ENCODE measurements around the gene MARK3. TPM values are rescaled to one million over a fixed set of nuclear protein-coding genes. Genes with fewer than 3 reads are reported as not detected.

MARK3 gene
- polyA plus RNA-seq, 1 experiment: 109 TPM

- no peak overlapping the region for H3K4me3 ChIP-seq (ENCODE audit: low read depth, low read length)
- CTCF ChIA-PET: interaction anchor here (0.6 to 5.2 kb wide), 2 partner anchors 9 to 22 kb away, joined by 3 to 29 read pairs; no protein-coding TSS in a partner anchor
- peaks cover 9% of the 10 kb centered on the region for H3K9me3 ChIP-seq (ENCODE audit: control insufficient read depth, insufficient read depth, low read length)
- no peak for DNase-seq (ENCODE audit: low read depth, low spot score)
- H3K27me3 ChIP-seq (ENCODE audit: control insufficient read depth, insufficient read depth, low read length): peaks cover 13% of the 10 kb centered on the region
- H3K27ac ChIP-seq (ENCODE audit: low read depth, low read length): no peak overlapping the region
- TF ChIP-seq, protein P1, sequence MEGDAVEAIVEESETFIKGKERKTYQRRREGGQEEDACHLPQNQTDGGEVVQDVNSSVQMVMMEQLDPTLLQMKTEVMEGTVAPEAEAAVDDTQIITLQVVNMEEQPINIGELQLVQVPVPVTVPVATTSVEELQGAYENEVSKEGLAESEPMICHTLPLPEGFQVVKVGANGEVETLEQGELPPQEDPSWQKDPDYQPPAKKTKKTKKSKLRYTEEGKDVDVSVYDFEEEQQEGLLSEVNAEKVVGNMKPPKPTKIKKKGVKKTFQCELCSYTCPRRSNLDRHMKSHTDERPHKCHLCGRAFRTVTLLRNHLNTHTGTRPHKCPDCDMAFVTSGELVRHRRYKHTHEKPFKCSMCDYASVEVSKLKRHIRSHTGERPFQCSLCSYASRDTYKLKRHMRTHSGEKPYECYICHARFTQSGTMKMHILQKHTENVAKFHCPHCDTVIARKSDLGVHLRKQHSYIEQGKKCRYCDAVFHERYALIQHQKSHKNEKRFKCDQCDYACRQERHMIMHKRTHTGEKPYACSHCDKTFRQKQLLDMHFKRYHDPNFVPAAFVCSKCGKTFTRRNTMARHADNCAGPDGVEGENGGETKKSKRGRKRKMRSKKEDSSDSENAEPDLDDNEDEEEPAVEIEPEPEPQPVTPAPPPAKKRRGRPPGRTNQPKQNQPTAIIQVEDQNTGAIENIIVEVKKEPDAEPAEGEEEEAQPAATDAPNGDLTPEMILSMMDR (IDR thresholded peaks at IDR 0.05; ENCODE audit: low read depth, low read length): no peak
- POLR2A ChIA-PET: interaction anchor here (0.7 to 2.9 kb wide), 3 partner anchors 11 to 401 kb away, joined by 3 to 18 read pairs (median 3); no protein-coding TSS in a partner anchor
These were observed 142.4 kb downstream of the MARK3 start for GRCh38 chr14:103527408-103528145.

DNA sequence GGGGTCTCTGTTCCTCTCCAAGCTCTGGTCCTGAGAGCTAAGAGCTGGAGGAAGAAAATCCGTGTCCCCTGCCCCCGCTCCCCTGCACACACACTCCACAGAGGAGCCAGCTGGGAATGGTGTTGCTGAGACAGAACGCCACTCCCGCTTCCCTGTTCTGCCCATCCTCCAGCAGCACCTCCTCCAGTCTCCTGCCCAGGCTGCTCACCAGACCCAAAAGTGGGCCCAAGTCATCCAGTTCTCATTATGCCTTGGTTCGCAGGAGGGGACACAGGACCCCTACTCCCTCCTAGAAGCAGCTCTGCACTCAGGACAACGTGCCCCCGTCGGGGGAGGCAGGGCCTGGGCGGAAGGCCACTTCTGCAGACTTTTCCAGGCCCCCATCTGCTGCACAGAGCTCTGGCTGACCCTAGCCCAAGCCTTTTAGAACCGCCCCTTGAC lies 143.0 kb downstream of the MARK3 start:
- peaks cover 9% of the 10 kb centered on the region for H3K9me3 ChIP-seq (ENCODE audit: control insufficient read depth, insufficient read depth, low read length)
- peaks cover 9% of the 10 kb centered on the region for H3K27me3 ChIP-seq (ENCODE audit: control insufficient read depth, insufficient read depth, low read length)
- POLR2A ChIA-PET: interaction anchor here (0.6 to 2.9 kb wide), 8 partner anchors 7 to 401 kb away, joined by 3 to 18 read pairs (median 3); partner anchors contain the start of gene BAG5
- TF ChIP-seq, protein P1 (IDR thresholded peaks at IDR 0.05; ENCODE audit: low read depth, low read length): no peak
- CTCF ChIA-PET: interaction anchor here (5.2 kb wide), 1 partner anchor 10 kb away, joined by 29 read pairs; no protein-coding TSS in a partner anchor
- no peak overlapping the region for H3K27ac ChIP-seq (ENCODE audit: low read depth, low read length)
- H3K4me3 ChIP-seq (ENCODE audit: low read depth, low read length): peak overlapping the region; percentile 51
- DNase-seq (ENCODE audit: low read depth, low spot score): no peak

GRCh38 chr14:103528587-103529382 lies 143.6 kb downstream of the MARK3 start, which contains the start of gene TRMT61A:
TSS of gene TRMT61A (plus strand) at chr14:103529196. CDS start at chr14:103529979, 783 bp downstream.
- H3K27me3 ChIP-seq (ENCODE audit: control insufficient read depth, insufficient read depth, low read length): peaks cover 2% of the 10 kb centered on the region
- ChIA-PET POLR2A (interaction anchor here (0.6 to 2.9 kb wide), 7 partner anchors 8 to 402 kb away, joined by 3 to 18 read pairs (median 3); partner anchors contain the start of gene BAG5), CTCF (interaction anchor here (5.2 kb wide), 1 partner anchor 11 kb away, joined by 29 read pairs; no protein-coding TSS in a partner anchor)
- TF ChIP-seq, protein P1 (IDR thresholded peaks at IDR 0.05; ENCODE audit: low read depth, low read length): no peak
- peak within 1 kb of the TSS; percentile 95 for H3K4me3 ChIP-seq (ENCODE audit: low read depth, low read length)
- H3K27ac ChIP-seq (ENCODE audit: low read depth, low read length): peak within 1 kb of the TSS; percentile 82
- peak; percentile 86 for DNase-seq (ENCODE audit: low read depth, low spot score)
- peaks cover 6% of the 10 kb centered on the region for H3K9me3 ChIP-seq (ENCODE audit: control insufficient read depth, insufficient read depth, low read length)

- POLR2A ChIA-PET: interaction anchor here (1.0 to 2.9 kb wide), 4 partner anchors 9 to 34 kb away, joined by 3 to 18 read pairs (median 8); partner anchors contain the start of gene BAG5
- H3K4me3 ChIP-seq (ENCODE audit: low read depth, low read length): peak overlapping the region; percentile 95
- H3K27ac ChIP-seq (ENCODE audit: low read depth, low read length): no peak overlapping the region
- no peaks in the 10 kb centered on the region for H3K27me3 ChIP-seq (ENCODE audit: control insufficient read depth, insufficient read depth, low read length)
- TF ChIP-seq, protein P1 (IDR thresholded peaks at IDR 0.05; ENCODE audit: low read depth, low read length): no peak
- CTCF ChIA-PET: interaction anchor here (0.6 to 5.2 kb wide), 4 partner anchors 9 to 115 kb away, joined by 3 to 29 read pairs (median 6); no protein-coding TSS in a partner anchor
- peaks cover 3% of the 10 kb centered on the region; the same call in 1 of the 2 replicates for H3K9me3 ChIP-seq (ENCODE audit: control insufficient read depth, insufficient read depth, low read length)
- DNase-seq (ENCODE audit: low read depth, low spot score): no peak
These were observed 144.5 kb downstream of the MARK3 start for GRCh38 chr14:103529383-103530365.

Data from AG04450 (cell line).